GM12864 (cell line): ENCODE measurements around the gene CCDC17.

Source experiments
- DNase-seq: peaks from one replicate; pipeline ENCODE4 v3.0.0-alpha.2; 2011; ENCODE audit warnings: low read depth
- H3K4me3 ChIP-seq: 2 replicates; pipeline ENCODE4 v1.5.1; 2011; ENCODE audit warnings: mild to moderate bottlenecking, low read depth, low read length, control low read depth
- TF ChIP-seq, protein P1 (sequence below): IDR thresholded peaks from 2 replicates; pipeline ENCODE4 v1.5.1; 2011; ENCODE audit warnings: low read depth, mild to moderate bottlenecking, moderate library complexity, low read length, control low read depth, inconsistent platforms; ENCODE audit errors: missing control alignments

The CCDC17 gene

DNA sequence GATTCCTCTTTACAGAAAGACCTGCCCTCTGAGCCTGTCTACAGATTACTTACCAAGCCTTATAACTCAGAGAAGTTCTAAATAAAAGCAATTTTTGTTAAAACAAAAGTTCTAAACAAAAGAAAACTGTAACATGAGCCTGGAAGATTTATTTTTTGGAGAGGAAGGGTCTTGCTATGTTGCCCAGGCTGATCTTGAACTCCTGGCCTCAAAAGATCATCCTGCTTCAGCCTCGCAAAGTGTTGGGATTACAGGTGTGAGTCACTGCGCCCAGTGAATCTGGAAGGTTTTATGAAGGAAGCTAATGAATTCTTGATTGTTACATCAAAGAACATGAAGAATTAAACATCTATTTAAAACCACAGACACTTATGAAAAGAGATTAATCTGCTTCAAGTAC, 35.4 kb upstream of the CCDC17 start:
- DNase-seq = no peak
- TF ChIP-seq, protein P1, sequence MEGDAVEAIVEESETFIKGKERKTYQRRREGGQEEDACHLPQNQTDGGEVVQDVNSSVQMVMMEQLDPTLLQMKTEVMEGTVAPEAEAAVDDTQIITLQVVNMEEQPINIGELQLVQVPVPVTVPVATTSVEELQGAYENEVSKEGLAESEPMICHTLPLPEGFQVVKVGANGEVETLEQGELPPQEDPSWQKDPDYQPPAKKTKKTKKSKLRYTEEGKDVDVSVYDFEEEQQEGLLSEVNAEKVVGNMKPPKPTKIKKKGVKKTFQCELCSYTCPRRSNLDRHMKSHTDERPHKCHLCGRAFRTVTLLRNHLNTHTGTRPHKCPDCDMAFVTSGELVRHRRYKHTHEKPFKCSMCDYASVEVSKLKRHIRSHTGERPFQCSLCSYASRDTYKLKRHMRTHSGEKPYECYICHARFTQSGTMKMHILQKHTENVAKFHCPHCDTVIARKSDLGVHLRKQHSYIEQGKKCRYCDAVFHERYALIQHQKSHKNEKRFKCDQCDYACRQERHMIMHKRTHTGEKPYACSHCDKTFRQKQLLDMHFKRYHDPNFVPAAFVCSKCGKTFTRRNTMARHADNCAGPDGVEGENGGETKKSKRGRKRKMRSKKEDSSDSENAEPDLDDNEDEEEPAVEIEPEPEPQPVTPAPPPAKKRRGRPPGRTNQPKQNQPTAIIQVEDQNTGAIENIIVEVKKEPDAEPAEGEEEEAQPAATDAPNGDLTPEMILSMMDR = no peak
- H3K4me3 ChIP-seq = no peak overlapping the region

DNA sequence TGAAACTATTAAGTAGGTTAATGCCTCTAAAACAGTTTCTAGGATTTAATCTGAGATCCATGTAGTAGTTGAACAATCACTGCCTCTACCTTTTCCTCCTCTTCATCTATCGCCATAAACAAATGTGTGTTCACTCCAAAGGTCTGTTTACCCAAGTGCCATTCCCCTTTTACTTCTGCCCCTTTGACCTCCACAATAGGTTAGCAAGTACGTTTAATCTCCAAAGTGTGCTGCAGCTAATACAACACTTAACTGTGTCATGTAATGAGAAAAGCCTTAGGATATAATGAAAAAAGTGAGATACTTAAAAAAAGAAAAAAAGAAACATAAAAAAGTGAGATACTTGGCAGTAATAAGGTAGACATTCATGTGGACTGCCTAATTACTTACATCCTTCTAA, 34.3 kb upstream of the CCDC17 start:
- TF ChIP-seq, protein P1 = no peak
- H3K4me3 ChIP-seq = no peak overlapping the region
- no peak for DNase-seq

DNA sequence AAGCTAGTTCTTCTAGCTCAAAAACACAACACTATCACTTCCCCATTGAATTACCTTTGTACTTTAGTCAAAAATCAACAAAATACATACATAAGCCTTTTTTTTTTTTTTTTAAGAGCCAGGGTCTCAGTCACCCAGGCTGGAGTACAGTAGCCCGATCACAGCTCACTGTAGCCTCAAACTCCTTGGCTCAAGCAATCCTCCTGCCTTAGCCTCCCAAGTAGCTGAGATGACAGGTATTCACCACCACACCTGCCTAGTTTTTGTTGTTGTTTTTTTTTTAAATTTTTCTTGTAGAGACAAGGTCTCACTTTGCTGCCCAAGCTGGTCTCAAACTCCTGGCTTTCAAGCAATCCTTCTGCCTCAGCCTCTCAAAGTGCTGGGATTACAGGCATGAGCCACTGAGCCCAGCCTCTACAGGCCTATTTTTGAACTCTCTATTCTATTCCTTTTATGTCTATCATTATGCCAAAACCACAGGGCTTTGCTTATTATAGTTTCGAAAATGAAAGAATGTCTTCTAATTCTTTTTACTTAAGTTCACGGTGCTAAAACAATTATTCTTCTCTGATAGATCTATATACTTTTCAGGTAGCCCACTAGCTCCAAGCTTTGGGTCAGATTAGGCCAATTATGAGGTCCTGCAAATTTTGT, 32.8 kb upstream of the CCDC17 start:
- TF ChIP-seq, protein P1 = no peak
- no peak for DNase-seq
- no peak overlapping the region for H3K4me3 ChIP-seq

DNA sequence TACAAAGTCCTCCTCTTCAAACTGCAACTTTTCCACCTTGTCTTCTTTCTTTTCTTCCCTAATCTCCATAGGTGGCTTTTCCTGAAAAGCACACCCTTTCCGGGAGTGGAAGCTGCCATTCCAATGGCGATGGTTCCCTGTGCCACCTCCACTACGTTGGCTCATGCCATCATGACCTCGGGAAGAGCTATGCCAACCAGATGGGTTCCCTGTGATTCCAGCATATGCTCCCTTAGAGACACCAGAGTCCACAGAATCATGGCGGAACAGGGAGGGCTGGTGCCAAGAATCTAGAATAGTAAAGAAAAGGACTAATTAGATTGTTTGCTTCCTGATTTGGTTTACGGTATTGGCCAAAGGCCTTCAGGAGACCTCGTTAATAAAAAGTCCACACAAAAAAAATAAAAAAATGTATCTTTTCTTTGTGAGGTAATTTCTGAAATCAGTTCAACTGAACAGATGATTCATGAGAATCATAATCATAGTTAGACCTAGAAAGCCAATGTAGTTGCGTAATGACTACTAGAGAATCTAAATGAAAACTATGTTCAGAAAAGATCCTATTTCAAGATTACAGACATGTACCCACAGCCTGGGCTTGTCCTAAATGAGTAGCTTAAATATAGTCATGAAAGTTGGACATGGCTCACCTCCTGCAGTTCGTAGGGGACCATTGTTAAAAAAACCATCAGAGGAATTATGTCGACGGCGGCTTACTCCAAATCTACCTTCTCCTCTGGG, 30.9 kb upstream of the CCDC17 start:
- TF ChIP-seq, protein P1 = no peak

DNA sequence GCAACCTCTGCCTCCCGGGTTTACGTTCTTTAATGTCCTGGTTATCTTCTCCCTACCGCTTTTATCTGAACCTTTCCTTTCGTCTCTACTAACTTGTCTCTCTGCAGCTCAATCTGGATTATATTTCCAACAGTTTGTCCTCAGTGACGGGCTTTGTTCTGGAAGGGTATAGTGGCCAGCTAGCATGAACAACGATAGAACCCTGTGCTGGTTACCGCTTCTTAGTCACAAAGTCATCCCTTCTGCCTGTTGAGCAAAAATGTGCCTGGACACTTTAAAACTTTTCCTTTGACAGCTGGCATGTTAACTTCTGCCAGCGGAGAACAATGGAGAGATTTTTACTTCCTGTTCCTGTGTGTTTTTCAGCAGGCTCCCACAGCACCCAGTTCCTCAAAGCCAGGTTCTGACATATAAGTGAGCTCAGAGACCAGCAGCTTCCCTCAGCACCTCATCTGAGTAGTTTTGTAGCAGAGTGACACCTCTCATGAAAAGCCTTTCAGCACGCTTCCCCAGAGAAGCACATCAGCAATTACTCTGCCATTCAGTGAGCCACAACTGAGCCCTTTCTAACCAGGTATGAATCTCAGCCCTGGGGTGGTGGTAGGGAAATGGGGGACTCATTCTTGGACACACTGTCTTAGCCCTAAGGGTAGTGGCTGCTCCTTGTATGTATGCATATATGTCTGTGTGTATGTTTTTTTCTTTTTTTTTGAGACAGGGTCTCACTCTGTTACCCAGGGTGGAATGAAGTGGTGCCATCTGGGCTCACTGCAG, 23.6 kb upstream of the CCDC17 start:
- no peak for DNase-seq
- H3K4me3 ChIP-seq = no peak overlapping the region
- TF ChIP-seq, protein P1 = no peak

More for the DNA sequence above, 30.9 kb upstream of the CCDC17 start:
- DNase-seq = no peak
- no peak overlapping the region for H3K4me3 ChIP-seq

DNA sequence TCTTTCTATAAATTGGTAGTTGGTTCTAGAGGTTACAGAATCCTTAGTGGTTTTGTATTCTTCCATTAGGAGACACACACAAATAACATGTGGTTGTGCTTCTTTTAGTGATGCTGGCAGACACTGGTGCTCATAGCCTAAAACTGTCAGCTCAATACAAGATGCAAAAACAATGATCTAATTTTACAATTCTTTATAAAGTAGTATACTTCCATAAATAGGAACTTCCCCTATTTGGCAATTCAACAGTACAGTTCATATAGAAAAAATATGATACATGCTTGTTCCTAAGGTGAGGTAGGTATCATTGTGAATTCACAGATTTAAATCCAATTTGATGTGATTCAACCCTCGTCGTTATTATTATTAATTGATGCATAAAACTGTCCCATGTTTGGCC, 20.8 kb upstream of the CCDC17 start:
- DNase-seq = no peak
- H3K4me3 ChIP-seq = no peak overlapping the region
- TF ChIP-seq, protein P1 = no peak
